ENCODE results near the gene CHCHD3. TPM values are rescaled to one million over a fixed set of nuclear protein-coding genes. Genes with fewer than 3 reads are reported as not detected.

Gene CHCHD3
- total and polyA plus RNA-seq, 12 donors, result 12.3 to 113 (median 54.2) TPM

- TF ChIP-seq CTCF (IDR thresholded peaks at IDR 0.05) (no peak), POLR2A (IDR thresholded peaks at IDR 0.05) (no peak)
- H3K27ac ChIP-seq, result no peak overlapping the region
- peaks cover 0 to 10% of the 10 kb centered on the region in 2 donors for H3K4me1 ChIP-seq (replicated peaks in 1 of 2)
- no peaks in the 10 kb centered on the region for H3K27me3 ChIP-seq
- no peak for DNase-seq
- intact Hi-C loops (cut with DNase I), result no loop called here
- no peaks in the 10 kb centered on the region for H3K9me3 ChIP-seq (replicated peaks in 1 of 3)
- no peaks in the 10 kb centered on the region for H3K36me3 ChIP-seq (replicated peaks in 1 of 2)
- 75 to 81% (median 76%) methylated on average over 5 of the region's 5 CpGs for WGBS, 4 donors
- H3K4me3 ChIP-seq, result no peak overlapping the region
These were observed 263.9 kb downstream of the CHCHD3 start for GRCh38 chr7:132817949-132818348.

- H3K27ac ChIP-seq, result no peak overlapping the region
- no peak overlapping the region for H3K4me3 ChIP-seq
- no peaks in the 10 kb centered on the region for H3K36me3 ChIP-seq (replicated peaks in 1 of 2)
- no peak for DNase-seq
- H3K27me3 ChIP-seq, result no peaks in the 10 kb centered on the region
- TF ChIP-seq CTCF (IDR thresholded peaks at IDR 0.05) (no peak), POLR2A (IDR thresholded peaks at IDR 0.05) (no peak)
- WGBS, 4 donors, result 66 to 73% (median 68%) methylated on average over 6 of the region's 6 CpGs
- H3K4me1 ChIP-seq (replicated peaks in 1 of 2), result peaks cover 0 to 10% of the 10 kb centered on the region in 2 donors
- intact Hi-C loops (cut with DNase I), result no loop called here
- no peaks in the 10 kb centered on the region for H3K9me3 ChIP-seq (replicated peaks in 1 of 3)
These were observed 266.1 kb downstream of the CHCHD3 start for GRCh38 chr7:132815696-132816311.

GRCh38 chr7:132815130-132815529 lies 266.8 kb downstream of the CHCHD3 start:
- TF ChIP-seq CTCF (IDR thresholded peaks at IDR 0.05) (no peak), POLR2A (IDR thresholded peaks at IDR 0.05) (no peak)
- intact Hi-C loops (cut with DNase I), result no loop called here
- Histone ChIP-seq H3K27ac (no peak overlapping the region), H3K4me3 (no peak overlapping the region), H3K4me1 (replicated peaks in 1 of 2) (peaks cover 0 to 10% of the 10 kb centered on the region in 2 donors), H3K36me3 (replicated peaks in 1 of 2) (no peaks in the 10 kb centered on the region), H3K9me3 (replicated peaks in 1 of 3) (no peaks in the 10 kb centered on the region), H3K27me3 (no peaks in the 10 kb centered on the region)
- no peak for DNase-seq

- Histone ChIP-seq H3K4me1 (replicated peaks in 1 of 2) (peaks cover 0 to 3% of the 10 kb centered on the region in 2 donors), H3K36me3 (replicated peaks in 1 of 2) (no peaks in the 10 kb centered on the region), H3K9me3 (replicated peaks in 1 of 3) (no peaks in the 10 kb centered on the region), H3K27ac (no peak overlapping the region), H3K4me3 (no peak overlapping the region), H3K27me3 (no peaks in the 10 kb centered on the region)
- WGBS, 4 donors, result 93 to 99% (median 96%) methylated on average over 2 of the region's 2 CpGs
- TF ChIP-seq CTCF (IDR thresholded peaks at IDR 0.05) (no peak), POLR2A (IDR thresholded peaks at IDR 0.05) (no peak)
- no peak for DNase-seq
- intact Hi-C loops (cut with DNase I), result no loop called here
These were observed 271.3 kb downstream of the CHCHD3 start for GRCh38 chr7:132810561-132810960.
